DMS79 (cell line): ENCODE measurements around the gene PDE9A.
A peak's percentile ranks its signal among the peaks of the same experiment; 100 is the strongest.
"Not testable (repeated sequence)": the region's sequence is repeated elsewhere in the genome, so short reads cannot be mapped to it uniquely, and the experiment has no call there.

Experiments
- DNase-seq: peaks from one replicate; lab custom pipeline; 2025; lab: John Stamatoyannopoulos, UW

PDE9A gene

GRCh38 chr21:42777757-42778344 lies 124.4 kb downstream of the PDE9A start:
- no peak for DNase-seq

GRCh38 chr21:42779431-42779861 lies 126.0 kb downstream of the PDE9A start:
- no peak for DNase-seq

GRCh38 chr21:42780617-42781016 lies 127.2 kb downstream of the PDE9A start:
- no peak for DNase-seq

GRCh38 chr21:42781150-42781970 lies 127.9 kb downstream of the PDE9A start:
- DNase-seq, result peak; percentile 52

GRCh38 chr21:42781971-42782722 lies 128.7 kb downstream of the PDE9A start:
- no peak for DNase-seq

GRCh38 chr21:42782723-42783242 lies 129.4 kb downstream of the PDE9A start:
- no peak for DNase-seq

GRCh38 chr21:42784276-42784675 lies 130.9 kb downstream of the PDE9A start:
- DNase-seq, result no peak

GRCh38 chr21:42784896-42785451 lies 131.6 kb downstream of the PDE9A start:
- no peak for DNase-seq

GRCh38 chr21:42785666-42786427 lies 132.4 kb downstream of the PDE9A start:
- DNase-seq, result no peak

- DNase-seq, result no peak
Measured at GRCh38 chr21:42786884-42787283, 133.5 kb downstream of the PDE9A start.

GRCh38 chr21:42787613-42788012 lies 134.2 kb downstream of the PDE9A start:
- no peak for DNase-seq

- no peak for DNase-seq
Measured at GRCh38 chr21:42790520-42791065, 137.2 kb downstream of the PDE9A start.

GRCh38 chr21:42793774-42794173 lies 140.4 kb downstream of the PDE9A start:
- no peak for DNase-seq

- DNase-seq, result no peak
Measured at GRCh38 chr21:42794551-42794950, 141.1 kb downstream of the PDE9A start.

GRCh38 chr21:42796327-42797062 lies 143.1 kb downstream of the PDE9A start:
- DNase-seq, result no peak

GRCh38 chr21:42797522-42797921 lies 144.1 kb downstream of the PDE9A start:
- DNase-seq, result no peak

GRCh38 chr21:42798106-42798505 lies 144.7 kb downstream of the PDE9A start:
- no peak for DNase-seq

GRCh38 chr21:42799516-42799915 lies 146.1 kb downstream of the PDE9A start:
- DNase-seq, result no peak

- DNase-seq, result no peak
Measured at GRCh38 chr21:42799948-42800347, 146.5 kb downstream of the PDE9A start.

GRCh38 chr21:42801616-42802015 lies 148.2 kb downstream of the PDE9A start:
- DNase-seq, result not testable (repeated sequence)
